Stimulated activated CD8-positive, alpha-beta memory T cell treated with anti-CD3 and anti-CD28 coated beads, Interleukin-7, amount 100 ng/mL, for 1 hour (primary cell): ENCODE results near the gene ALX4.

Source experiments
- DNase-seq, 2 donors: peaks; one replicate each; pipeline ENCODE4 v3.0.0-alpha.2; 2020; ENCODE audit warnings: low read depth in 2 of 2

The ALX4 gene

GRCh38 chr11:44309478-44310205 lies at the start of gene ALX4:
Gene ALX4, minus strand, starts transcription at chr11:44310139. Its CDS starts 77 bp downstream, at chr11:44310062.
- no peak for DNase-seq

GRCh38 chr11:44359162-44359561 lies 49.2 kb upstream of the ALX4 start:
- DNase-seq: no peak

GRCh38 chr11:44358713-44359112 lies 48.8 kb upstream of the ALX4 start:
- no peak for DNase-seq

GRCh38 chr11:44357711-44358110 lies 47.8 kb upstream of the ALX4 start:
- DNase-seq: no peak

DNA sequence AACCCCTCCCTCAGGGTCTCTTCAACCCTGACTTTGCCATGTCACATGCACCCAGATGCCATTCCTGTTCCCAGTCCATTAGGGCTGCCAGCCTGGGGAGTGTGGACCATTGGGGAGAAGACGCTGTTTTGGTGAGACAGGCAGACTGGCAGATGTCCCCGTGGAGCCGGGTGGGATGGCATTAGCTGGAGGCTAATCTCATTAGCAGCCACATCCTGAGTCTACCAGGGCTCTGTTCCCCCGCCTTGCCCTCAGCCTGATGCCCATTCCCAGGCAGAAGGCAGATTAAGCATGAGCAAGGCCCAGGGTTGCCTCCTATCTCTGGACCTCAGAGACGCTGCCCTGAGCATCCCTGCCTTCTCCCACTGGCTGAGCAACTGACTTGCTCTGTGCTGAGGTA lies 46.4 kb upstream of the ALX4 start:
- DNase-seq: no peak

- DNase-seq: no peak
Measured at GRCh38 chr11:44351898-44352498, 42.1 kb upstream of the ALX4 start.

- DNase-seq: no peak
Measured at GRCh38 chr11:44351006-44351660, 41.2 kb upstream of the ALX4 start.

- no peak for DNase-seq
Measured at GRCh38 chr11:44349328-44349727, 39.4 kb upstream of the ALX4 start.

DNA sequence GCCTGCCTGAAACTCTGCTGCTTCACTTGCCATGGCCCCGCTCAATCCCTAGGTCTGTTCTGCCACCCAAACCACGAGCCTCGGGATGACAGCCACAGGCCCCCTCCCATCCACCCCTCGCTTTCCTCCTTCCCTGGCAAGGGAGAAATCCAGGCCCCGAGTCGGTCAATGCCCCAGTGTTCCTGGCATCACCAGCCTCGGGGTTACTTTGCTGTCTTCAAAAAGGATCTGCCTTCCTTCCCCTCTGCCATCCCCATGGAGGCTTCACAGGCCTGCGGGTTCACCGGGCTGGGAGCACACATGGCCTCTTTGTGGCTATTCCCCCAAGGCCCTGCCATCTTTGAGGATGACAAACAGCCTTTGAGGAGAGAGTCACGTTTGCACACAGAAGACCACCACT lies 38.8 kb upstream of the ALX4 start:
- no peak for DNase-seq

DNA sequence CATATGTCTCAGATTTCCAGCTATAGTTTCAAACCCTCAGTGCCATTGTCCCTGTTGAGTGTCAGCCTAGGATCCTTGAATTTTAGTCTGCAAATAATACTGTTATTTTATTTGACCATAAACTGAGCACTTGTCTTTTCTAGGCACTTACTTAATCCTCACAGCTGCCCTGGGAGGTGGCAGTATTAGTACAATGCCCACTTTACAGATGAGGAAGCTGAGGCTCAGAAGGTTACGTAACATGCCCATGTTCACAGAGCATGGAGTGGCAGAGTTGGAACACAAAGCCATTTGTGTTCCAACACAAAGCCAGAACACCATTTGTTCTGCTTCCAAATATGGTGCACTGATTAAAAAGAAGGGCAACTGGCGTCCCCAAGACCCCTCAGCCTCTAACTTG lies 38.2 kb upstream of the ALX4 start:
- DNase-seq: no peak

GRCh38 chr11:44347538-44347937 lies 37.6 kb upstream of the ALX4 start:
- no peak for DNase-seq

DNA sequence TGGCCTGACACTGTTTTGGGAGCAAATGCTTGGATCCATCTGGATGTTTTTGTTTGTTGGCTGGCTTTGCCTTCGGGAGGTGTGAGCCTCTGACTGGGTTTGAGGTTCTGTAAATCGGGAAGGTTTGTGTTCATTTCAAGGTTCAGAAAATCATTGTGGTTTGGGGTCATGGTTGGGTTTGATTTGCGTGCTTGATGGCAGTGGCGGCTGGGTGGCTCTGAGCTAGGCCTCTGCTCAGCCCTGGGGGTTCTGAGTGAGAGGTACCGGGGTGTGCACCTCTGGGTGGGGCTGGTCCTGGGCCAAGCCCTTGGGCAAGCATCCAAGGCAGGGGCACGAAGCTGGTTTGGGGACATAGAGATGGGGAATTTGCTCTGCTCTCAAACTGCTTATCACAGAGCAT lies 37.0 kb upstream of the ALX4 start:
- no peak for DNase-seq

GRCh38 chr11:44345781-44346180 lies 35.8 kb upstream of the ALX4 start:
- no peak for DNase-seq

- no peak for DNase-seq
Measured at GRCh38 chr11:44344921-44345320, 35.0 kb upstream of the ALX4 start.

GRCh38 chr11:44344423-44344820 lies 34.5 kb upstream of the ALX4 start:
- no peak for DNase-seq

DNA sequence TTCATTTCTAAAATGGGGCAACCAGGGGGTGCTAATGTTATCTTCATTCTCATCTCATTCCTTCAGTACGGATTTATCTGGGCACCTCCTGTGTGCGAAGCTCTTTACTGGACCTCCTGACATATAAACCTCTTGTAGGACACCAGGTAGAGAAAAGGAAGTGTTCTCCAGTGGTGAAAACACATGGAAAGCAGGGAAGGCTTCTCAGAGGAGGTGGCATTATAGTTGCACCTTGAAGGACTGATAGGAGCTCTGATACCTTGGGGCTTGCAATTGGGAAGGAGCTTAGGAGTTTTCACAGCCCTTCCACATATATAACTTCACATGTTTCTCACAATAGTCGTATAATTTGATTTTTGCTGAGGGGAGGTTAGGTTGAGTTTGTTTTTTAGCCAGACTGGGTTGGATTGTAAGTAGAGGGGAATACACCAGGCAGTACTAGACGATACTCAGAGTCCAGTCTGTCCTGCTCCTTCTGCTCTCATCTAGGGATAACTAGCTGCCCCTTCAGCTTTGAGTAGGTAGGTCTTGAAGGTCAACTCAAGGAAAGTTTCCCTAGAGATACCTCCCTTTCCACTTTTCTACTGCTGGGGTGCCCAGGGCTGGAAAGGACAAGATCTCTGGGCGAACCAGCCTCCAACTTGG lies 34.0 kb upstream of the ALX4 start:
- no peak for DNase-seq

GRCh38 chr11:44342616-44343015 lies 32.7 kb upstream of the ALX4 start:
- DNase-seq: no peak

GRCh38 chr11:44340656-44341055 lies 30.7 kb upstream of the ALX4 start:
- no peak for DNase-seq

DNA sequence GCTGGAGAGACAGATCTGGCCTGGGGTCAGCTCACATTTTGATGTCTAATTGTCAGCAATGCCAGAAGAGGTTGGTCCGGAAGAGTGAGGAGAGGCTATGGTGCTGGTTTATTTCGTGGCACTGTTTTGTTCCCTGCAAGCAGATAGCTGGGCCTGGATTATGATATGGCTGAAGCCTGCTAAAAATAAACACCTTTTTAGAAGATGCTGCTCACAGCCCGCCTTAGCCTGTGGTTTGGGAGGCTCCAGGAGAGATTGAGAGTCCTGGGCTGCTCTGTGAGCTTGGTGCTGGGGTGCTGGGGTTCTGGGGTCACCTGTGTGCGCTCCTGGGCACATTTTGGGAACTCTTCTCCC lies 29.6 kb upstream of the ALX4 start:
- DNase-seq: no peak

GRCh38 chr11:44338698-44339529 lies 29.0 kb upstream of the ALX4 start:
- DNase-seq: no peak

- DNase-seq: no peak
Measured at GRCh38 chr11:44338026-44338425, 28.1 kb upstream of the ALX4 start.

DNA sequence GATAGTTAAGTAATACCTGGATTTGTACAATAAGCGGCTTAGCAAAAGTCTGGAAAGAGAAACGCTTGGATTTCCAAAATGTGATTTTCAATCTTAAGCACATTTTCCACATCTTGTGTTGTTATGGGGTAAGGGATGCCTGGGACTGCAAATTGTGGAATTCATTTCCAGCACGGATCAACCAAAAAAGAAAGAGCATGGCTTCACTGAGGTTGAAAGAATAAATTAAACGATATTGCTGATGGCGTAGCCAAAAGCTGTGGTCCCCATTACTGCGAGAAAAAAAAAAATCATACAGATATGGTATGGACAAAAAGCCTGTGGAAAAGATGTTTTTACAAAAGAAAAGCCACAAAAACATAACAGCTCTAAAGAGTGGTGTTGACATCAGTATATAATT lies 26.0 kb upstream of the ALX4 start:
- no peak for DNase-seq
